Spleen (tissue), 11 donors: Measurements from ENCODE around the gene MRPS33. TPM values are rescaled to one million over a fixed set of nuclear protein-coding genes. Genes with fewer than 3 reads are reported as not detected.

Experiments
- DNase-seq: peaks from one replicate; pipeline ENCODE4 v3.0.0-alpha.2; 2020
- H3K27ac ChIP-seq, 8 donors: fragments of 200-600 bp; sonication (generic) in 7 of 8; 1 replicate in 4 of 8; 2 replicates in 4 of 8; pipeline versions ENCODE4 v1.5.0 to v1.8.0; 2016 to 2021; ENCODE audit warnings: inconsistent platforms in 4 of 8, mild to moderate bottlenecking in 4 of 8, moderate library complexity in 1 of 8
- H3K27me3 ChIP-seq, 7 donors: fragments of 200-600 bp; sonication (generic) in 6 of 7; replicated peaks in 1 of 7; 1 replicate in 4 of 7; 2 replicates in 3 of 7; pipeline versions ENCODE4 v1.5.0 to v1.8.0; 2016 to 2021; ENCODE audit warnings: inconsistent platforms in 3 of 7, mild to moderate bottlenecking in 1 of 7
- H3K36me3 ChIP-seq, 6 donors: fragments of 200-600 bp; sonication (generic) in 5 of 6; 1 replicate in 4 of 6; 2 replicates in 2 of 6; pipeline versions ENCODE4 v1.5.0 to v1.8.0; 2016 to 2021; ENCODE audit warnings: inconsistent platforms in 2 of 6
- H3K4me1 ChIP-seq, 6 donors: fragments of 200-600 bp; sonication (generic) in 5 of 6; 1 replicate in 3 of 6; 2 replicates in 3 of 6; pipeline versions ENCODE4 v1.5.0 to v1.8.0; 2016 to 2021; ENCODE audit warnings: inconsistent platforms in 3 of 6
- H3K4me3 ChIP-seq, 8 donors: fragments of 200-600 bp; sonication (generic) in 7 of 8; 1 replicate in 4 of 8; 2 replicates in 4 of 8; pipeline versions ENCODE4 v1.5.0 to v1.8.0; 2016 to 2021; ENCODE audit warnings: inconsistent platforms in 4 of 8, mild to moderate bottlenecking in 4 of 8, moderate library complexity in 2 of 8
- H3K9me3 ChIP-seq, 8 donors: fragments of 200-600 bp; sonication (generic) in 7 of 8; 1 replicate in 4 of 8; 2 replicates in 4 of 8; pipeline versions ENCODE4 v1.5.0 to v1.8.0; 2016 to 2021; ENCODE audit warnings: inconsistent platforms in 4 of 8
- CTCF ChIP-seq, 11 experiments: fragments of 200-600 bp in 7 of 11; fragments of 450-650 bp in 4 of 11; sonication (generic) in 4 of 11; IDR thresholded peaks in 8 of 11; conservative IDR thresholded peaks in 3 of 11; 1 replicate in 7 of 11; 2 replicates in 4 of 11; pipeline versions ENCODE4 v1.4.0 to v1.8.0; 2016 to 2021; ENCODE audit warnings: antibody characterized with exemption in 11 of 11, inconsistent platforms in 4 of 11, mild to moderate bottlenecking in 1 of 11
- POLR2A ChIP-seq, 3 donors: fragments of 450-650 bp; IDR thresholded peaks; one replicate each; pipeline ENCODE4 v1.5.1; 2017; ENCODE audit warnings: antibody characterized with exemption in 3 of 3, mild to moderate bottlenecking in 1 of 3
- POLR2AphosphoS5 ChIP-seq, 3 donors: sonication (generic); formaldehyde crosslinking; IDR thresholded peaks; one replicate each; pipeline ENCODE4 v1.5.1; 2017; ENCODE audit warnings: antibody characterized with exemption in 3 of 3
- WGBS, 5 donors: extraction: QIAGEN DNeasy Blood & Tissue Kit in 3 of 5; methylation state at CpG; one replicate each; pipeline versions ENCODE4 v1.1.5 to v1.1.7; 2013 to 2018; 5-methylcytosine and 5-hydroxymethylcytosine counted together
- intact Hi-C: fragments of 100-400 bp; cut with DNase I; formaldehyde crosslinking; loops from one replicate; pipeline ENCODE4 v1.15.0; 2023; ENCODE audit warnings: low total_unique reads
- polyA plus RNA-seq, 3 donors: library from polyadenylated mRNA; stranded (reverse); fragments of 200-250 nt; gene quantifications; one replicate each; pipeline ENCODE4 v1.2.1, GENCODE V29; 2013
- total RNA-seq, 7 donors: library from RNA; depleted of rRNA in 3 of 7; stranded (reverse); fragments of >200 nt in 3 of 7; fragmentation: NEBNext Ultra II Directional in 4 of 7; extraction: Animal tissue kit (Norgen Biotek cat#: 25700) in 4 of 7; gene quantifications; one replicate each; pipeline versions ENCODE4 v1.1.0 to v1.2.1, GENCODE V29; 2016 to 2021
- donor health status: healthy with polysubstance abuse.
- donor health status: DM: no; HTN: no; CAD: no; lungs with moderate emphysema.
- donor health status: DM: no; HTN: no; CAD: no.
- donor health status: Bipolar disorder and iron deficiency.
- donor health status: healthy.
- donor health status: DM: no; HTN: no; CAD: no.
- donor health status: DM: yes; HTN: yes; CAD: no.

MRPS33 gene
- total and polyA plus RNA-seq, 10 donors = 5.9 to 71.4 (median 27.7) TPM

- intact Hi-C loops = loop anchor here (10.0 kb wide), 1 partner anchor 322 kb away; the partner anchor contains the start of gene NDUFB2
- Histone ChIP-seq H3K27ac (no peak overlapping the region), H3K36me3 (no peaks in the 10 kb centered on the region), H3K9me3 (peaks cover 0 to 10% (median 7%) of the 10 kb centered on the region in 8 donors), H3K4me1 (peaks cover 11 to 37% (median 24%) of the 10 kb centered on the region in 6 donors), H3K4me3 (no peak overlapping the region), H3K27me3 (peaks cover 0 to 18% (median 0%) of the 10 kb centered on the region in 7 donors)
- no peak for DNase-seq
- TF ChIP-seq POLR2A (IDR thresholded peaks at IDR 0.05) (no peak), POLR2AphosphoS5 (IDR thresholded peaks at IDR 0.05) (no peak), CTCF (IDR thresholded peaks at IDR 0.05 in 8 of 11, conservative IDR thresholded peaks at IDR 0.05 in 3 of 11) (no peak)
Observed at GRCh38 chr7:141016349-141016748, 1.6 kb upstream of the MRPS33 start.

GRCh38 chr7:141014125-141014523 is 628 bp downstream of the MRPS33 start:
- Histone ChIP-seq H3K27me3 (peaks cover 0 to 8% (median 0%) of the 10 kb centered on the region in 7 donors), H3K4me3 (peak overlapping the region; percentile 49 to 77 (median 58)), H3K27ac (peak overlapping the region; percentile 90 to 95 (median 90)), H3K9me3 (peaks cover 0 to 10% (median 7%) of the 10 kb centered on the region in 8 donors), H3K4me1 (peaks cover 11 to 37% (median 24%) of the 10 kb centered on the region in 6 donors), H3K36me3 (peaks cover 0 to 15% (median 8%) of the 10 kb centered on the region in 6 donors)
- DNase-seq = no peak
- TF ChIP-seq POLR2A (IDR thresholded peaks at IDR 0.05) (no peak), CTCF (IDR thresholded peaks at IDR 0.05 in 8 of 11, conservative IDR thresholded peaks at IDR 0.05 in 3 of 11) (no peak), POLR2AphosphoS5 (IDR thresholded peaks at IDR 0.05) (no peak)
- WGBS, 5 donors = 2 to 5% (median 3%) methylated on average over 14 of the region's 14 CpGs
- intact Hi-C loops = loop anchor here (10.0 kb wide), 1 partner anchor 319 kb away; the partner anchor contains the start of gene NDUFB2

- TF ChIP-seq POLR2AphosphoS5 (IDR thresholded peaks at IDR 0.05) (no peak), POLR2A (IDR thresholded peaks at IDR 0.05) (no peak), CTCF (IDR thresholded peaks at IDR 0.05 in 8 of 11, conservative IDR thresholded peaks at IDR 0.05 in 3 of 11) (no peak)
- WGBS, 5 donors = 48 to 59% (median 54%) methylated on average over 4 of the region's 4 CpGs
Observed at GRCh38 chr7:141013345-141013715, 1.4 kb downstream of the MRPS33 start.

GRCh38 chr7:141012696-141013344 is 1.9 kb downstream of the MRPS33 start:
- DNase-seq = no peak
- intact Hi-C loops = loop anchor here (10.0 kb wide), 1 partner anchor 318 kb away; the partner anchor contains the start of gene NDUFB2

More at GRCh38 chr7:141013345-141013715, 1.4 kb downstream of the MRPS33 start:
- no peak for DNase-seq
- Histone ChIP-seq H3K36me3 (peaks cover 0 to 23% (median 12%) of the 10 kb centered on the region in 6 donors), H3K27me3 (no peaks in the 10 kb centered on the region), H3K4me3 (peak overlapping the region in 2 of 8 donors; percentile 67 to 77), H3K27ac (no peak overlapping the region), H3K9me3 (peaks cover 0 to 10% (median 7%) of the 10 kb centered on the region in 8 donors), H3K4me1 (peaks cover 11 to 37% (median 24%) of the 10 kb centered on the region in 6 donors)
- intact Hi-C loops = loop anchor here (10.0 kb wide), 1 partner anchor 319 kb away; the partner anchor contains the start of gene NDUFB2

More at GRCh38 chr7:141012696-141013344, 1.9 kb downstream of the MRPS33 start:
- TF ChIP-seq POLR2AphosphoS5 (IDR thresholded peaks at IDR 0.05) (no peak), POLR2A (IDR thresholded peaks at IDR 0.05) (no peak), CTCF (IDR thresholded peaks at IDR 0.05 in 8 of 11, conservative IDR thresholded peaks at IDR 0.05 in 3 of 11) (no peak)
- peaks cover 11 to 37% (median 24%) of the 10 kb centered on the region in 6 donors for H3K4me1 ChIP-seq
- peaks cover 0 to 28% (median 15%) of the 10 kb centered on the region in 6 donors for H3K36me3 ChIP-seq
- WGBS, 5 donors = 87 to 93% (median 89%) methylated on average over 2 of the region's 2 CpGs
- H3K9me3 ChIP-seq = peaks cover 0 to 10% (median 7%) of the 10 kb centered on the region in 8 donors
- H3K27me3 ChIP-seq = no peaks in the 10 kb centered on the region
- no peak overlapping the region for H3K4me3 ChIP-seq
- H3K27ac ChIP-seq = no peak overlapping the region
